ENCODE results near the gene SOX8.
"Not testable (repeated sequence)": the region's sequence is repeated elsewhere in the genome, so short reads cannot be mapped to it uniquely, and the experiment has no call there.

The SOX8 gene

DNA sequence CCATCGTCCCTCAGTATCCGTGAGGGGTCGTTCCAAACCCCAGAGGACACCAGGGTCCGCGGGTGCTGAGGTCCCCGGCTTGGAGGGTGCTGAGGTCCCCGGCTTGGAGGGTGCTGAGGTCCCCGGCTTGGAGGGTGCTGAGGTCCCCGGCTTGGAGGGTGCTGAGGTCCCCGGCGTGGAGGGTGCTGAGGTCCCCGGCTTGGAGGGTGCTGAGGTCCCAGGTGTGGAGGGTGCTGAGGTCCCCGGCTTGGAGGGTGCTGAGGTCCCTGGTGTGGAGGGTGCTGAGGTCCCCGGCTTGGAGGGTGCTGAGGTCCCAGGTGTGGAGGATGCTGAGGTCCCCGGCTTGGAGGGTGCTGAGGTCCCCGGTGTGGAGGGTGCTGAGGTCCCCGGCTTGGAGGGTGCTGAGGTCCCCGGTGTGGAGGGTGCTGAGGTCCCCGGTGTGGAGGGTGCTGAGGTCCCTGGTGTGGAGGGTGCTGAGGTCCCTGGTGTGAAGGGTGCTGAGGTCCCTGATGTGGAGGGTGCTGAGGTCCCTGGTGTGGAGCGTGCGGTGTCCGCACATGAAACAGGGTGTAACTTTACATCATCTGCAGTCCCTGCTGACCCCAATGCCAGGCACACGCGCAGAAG is 43.7 kb downstream of the SOX8 start:
- DNase-seq (ENCODE audit: low spot score) = not testable (repeated sequence)

GRCh38 chr16:1026057-1026783 is 44.6 kb downstream of the SOX8 start:
- DNase-seq (ENCODE audit: low spot score) = no peak

DNA sequence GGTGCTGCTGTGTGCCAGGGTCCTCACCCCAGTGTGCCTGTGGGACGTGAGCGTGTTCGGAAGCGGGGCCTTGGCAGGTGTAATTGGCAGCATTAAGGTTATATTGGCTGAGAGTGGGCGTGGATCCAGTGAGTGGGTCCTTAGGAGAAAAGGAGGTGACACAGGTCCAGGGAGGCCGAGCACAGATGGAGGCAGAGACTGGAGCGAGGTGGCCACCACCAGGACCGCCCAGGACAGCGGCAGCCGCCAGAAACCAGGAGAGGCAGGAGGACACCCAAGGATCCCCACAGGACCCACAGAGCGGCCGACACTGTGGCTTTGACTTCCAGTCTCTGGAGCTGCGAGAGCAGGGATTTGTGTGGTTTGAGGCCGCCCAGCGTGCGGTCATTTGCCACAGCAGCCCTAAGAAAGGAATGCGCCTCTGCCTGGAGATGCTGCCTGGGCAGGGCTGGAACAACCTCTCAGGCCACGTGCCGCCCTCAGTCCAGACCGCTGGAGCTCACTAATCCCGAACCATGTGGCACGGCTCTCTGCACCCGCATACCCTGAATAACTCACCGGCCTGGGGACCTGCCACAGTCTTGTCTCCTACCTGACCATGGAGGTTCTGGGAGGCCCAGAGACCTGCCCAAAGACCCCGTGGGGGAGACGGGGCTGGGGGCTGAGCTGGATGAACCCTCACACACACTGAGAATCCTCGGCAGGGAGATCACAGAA is 45.4 kb downstream of the SOX8 start:
- no peak for DNase-seq (ENCODE audit: low spot score)

DNA sequence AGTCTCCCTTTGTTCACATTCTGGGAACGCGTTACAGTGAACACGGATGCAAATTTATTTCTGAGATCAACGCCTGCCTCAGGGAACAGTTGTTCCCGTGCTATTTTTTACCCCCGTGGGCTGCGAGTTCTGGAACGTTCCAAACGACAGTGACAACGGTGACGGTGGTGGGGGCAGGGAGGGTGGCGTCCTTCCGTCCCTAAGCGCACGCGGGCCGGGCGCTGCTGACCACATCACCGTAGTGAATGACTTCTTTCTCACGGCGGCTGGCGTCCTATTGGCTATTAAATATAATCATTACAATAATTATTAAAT is 45.9 kb downstream of the SOX8 start:
- no peak for DNase-seq (ENCODE audit: low spot score)

DNA sequence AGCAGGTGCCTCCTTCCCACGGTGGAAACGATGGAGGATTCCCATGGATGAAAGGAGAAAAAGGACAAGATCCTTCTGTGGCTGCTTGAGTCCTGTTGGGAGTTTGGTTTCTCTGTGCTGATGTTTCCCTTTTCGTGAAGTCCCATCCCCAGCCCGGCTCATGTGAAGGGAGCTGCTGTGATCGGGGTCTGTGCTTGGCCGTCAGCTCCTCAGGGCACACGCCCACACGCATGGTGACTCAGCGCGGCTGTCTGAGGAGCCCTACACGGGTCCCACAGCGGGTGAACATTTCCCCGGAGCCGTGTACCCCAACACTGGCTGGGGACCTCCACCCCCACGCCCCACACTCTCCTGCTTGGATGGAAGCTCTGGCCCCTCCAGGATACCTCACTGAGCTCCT is 46.5 kb downstream of the SOX8 start:
- DNase-seq (ENCODE audit: low spot score) = no peak

GRCh38 chr16:1028524-1029258 is 47.1 kb downstream of the SOX8 start:
- no peak for DNase-seq (ENCODE audit: low spot score)

DNA sequence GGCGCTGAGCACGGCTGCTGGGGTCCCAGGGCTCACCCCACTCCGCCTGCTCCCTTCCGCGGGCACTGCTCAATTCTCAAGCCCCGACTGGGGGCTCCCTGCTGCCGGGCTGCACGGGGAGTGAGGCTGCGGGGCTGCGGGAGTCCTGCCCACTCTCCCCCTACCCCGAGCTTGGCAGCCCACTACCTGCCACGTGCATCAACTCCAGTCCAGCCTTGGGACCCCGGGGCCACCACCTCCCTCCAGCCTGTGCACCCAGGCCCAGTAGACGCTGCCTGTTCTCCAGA is 47.6 kb downstream of the SOX8 start:
- no peak for DNase-seq (ENCODE audit: low spot score)

- no peak for DNase-seq (ENCODE audit: low spot score)
These were observed 48.9 kb downstream of the SOX8 start for GRCh38 chr16:1030473-1030901.

- no peak for DNase-seq (ENCODE audit: low spot score)
These were observed 50.1 kb downstream of the SOX8 start for GRCh38 chr16:1031666-1032065.

DNA sequence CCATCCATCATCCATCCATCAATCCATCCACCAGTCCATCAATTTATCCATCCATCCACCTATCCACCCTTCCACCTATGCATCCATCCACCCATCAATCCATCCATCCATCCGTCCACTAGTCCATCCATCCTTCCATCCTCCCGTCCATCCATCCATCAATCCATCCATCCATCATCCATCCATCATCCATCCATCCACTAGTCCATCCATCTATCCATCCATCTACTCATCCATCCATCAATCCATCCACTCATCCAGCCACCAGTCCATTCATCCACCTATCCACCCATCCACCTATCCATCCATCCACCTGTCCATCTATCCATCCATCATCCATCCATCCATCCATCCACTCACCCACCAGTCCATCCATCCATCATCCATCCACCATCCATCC is 51.0 kb downstream of the SOX8 start:
- no peak for DNase-seq (ENCODE audit: low spot score)

GRCh38 chr16:1033128-1033679 is 51.6 kb downstream of the SOX8 start:
- DNase-seq (ENCODE audit: low spot score) = no peak

- DNase-seq (ENCODE audit: low spot score) = no peak
These were observed 52.9 kb downstream of the SOX8 start for GRCh38 chr16:1034230-1035065.

DNA sequence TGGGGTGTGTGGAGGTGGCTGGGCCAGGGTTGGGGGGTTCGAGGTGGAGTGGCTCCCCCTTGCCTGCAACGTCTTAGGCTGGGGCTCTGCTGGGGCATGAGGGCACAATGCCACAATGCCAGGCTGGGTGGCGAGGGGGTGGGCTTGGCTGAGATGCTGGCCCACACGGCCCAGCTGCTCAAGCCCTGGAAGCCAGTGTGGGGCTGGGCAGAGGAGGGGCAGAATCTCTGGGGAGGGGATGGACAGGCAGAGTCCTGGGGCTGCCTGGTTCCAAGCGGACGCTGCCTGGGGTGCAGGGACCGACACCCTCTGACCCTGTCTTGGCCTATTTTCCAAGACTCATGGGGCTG is 53.5 kb downstream of the SOX8 start:
- DNase-seq (ENCODE audit: low spot score) = no peak

GRCh38 chr16:1036166-1036565 is 54.6 kb downstream of the SOX8 start:
- no peak for DNase-seq (ENCODE audit: low spot score)

Measured in SK-N-DZ (cell line).